HG03457 (cell line): ENCODE measurements around the gene CCDC30.
"Not testable (repeated sequence)": the region's sequence is repeated elsewhere in the genome, so short reads cannot be mapped to it uniquely, and the experiment has no call there.

Source experiments
- ATAC-seq: cut with Tn5 transposase; IDR thresholded peaks from one replicate; pipeline ENCODE4 v1.9.1; 2021; ENCODE audit warnings: moderate number of reproducible peaks; ENCODE audit not compliant: unreplicated experiment

The CCDC30 gene

GRCh38 chr1:42523171-42523570 is 60.1 kb downstream of the CCDC30 start:
- ATAC-seq, result no peak

- no peak for ATAC-seq
These were observed 61.2 kb downstream of the CCDC30 start for GRCh38 chr1:42524330-42524729.

- ATAC-seq, result no peak
These were observed 66.7 kb downstream of the CCDC30 start for GRCh38 chr1:42529724-42530181.

- no peak for ATAC-seq
These were observed 68.0 kb downstream of the CCDC30 start for GRCh38 chr1:42531043-42531442.

GRCh38 chr1:42533101-42533863 is 70.2 kb downstream of the CCDC30 start:
- ATAC-seq, result no peak

- ATAC-seq, result no peak
These were observed 78.0 kb downstream of the CCDC30 start for GRCh38 chr1:42541104-42541503.

GRCh38 chr1:42551180-42551579 is 88.1 kb downstream of the CCDC30 start:
- ATAC-seq, result no peak

- ATAC-seq, result no peak
These were observed 88.5 kb downstream of the CCDC30 start for GRCh38 chr1:42551590-42551989.

GRCh38 chr1:42552636-42553035 is 89.5 kb downstream of the CCDC30 start:
- no peak for ATAC-seq

GRCh38 chr1:42557230-42557851 is 94.3 kb downstream of the CCDC30 start:
- no peak for ATAC-seq

GRCh38 chr1:42567038-42567437 is 104.0 kb downstream of the CCDC30 start:
- no peak for ATAC-seq

GRCh38 chr1:42576935-42577334 is 113.8 kb downstream of the CCDC30 start:
- no peak for ATAC-seq

GRCh38 chr1:42586016-42586415 is 122.9 kb downstream of the CCDC30 start:
- ATAC-seq, result no peak

- no peak for ATAC-seq
These were observed 124.7 kb downstream of the CCDC30 start for GRCh38 chr1:42587753-42588152.

- no peak for ATAC-seq
These were observed 129.7 kb downstream of the CCDC30 start for GRCh38 chr1:42592811-42593210.

GRCh38 chr1:42593486-42594100 is 130.5 kb downstream of the CCDC30 start:
- ATAC-seq, result no peak

- no peak for ATAC-seq
These were observed 138.4 kb downstream of the CCDC30 start for GRCh38 chr1:42601472-42601871.

- ATAC-seq, result no peak
These were observed 150.7 kb downstream of the CCDC30 start for GRCh38 chr1:42613803-42614131.

- ATAC-seq, result no peak
These were observed 155.8 kb downstream of the CCDC30 start for GRCh38 chr1:42618866-42619265.

- no peak for ATAC-seq
These were observed 157.2 kb downstream of the CCDC30 start for GRCh38 chr1:42620307-42620706.

- not testable (repeated sequence) for ATAC-seq
These were observed 158.1 kb downstream of the CCDC30 start for GRCh38 chr1:42621180-42621579.

GRCh38 chr1:42627205-42627604 is 164.1 kb downstream of the CCDC30 start:
- not testable (repeated sequence) for ATAC-seq
